Neural progenitor cell (in vitro differentiated cells): Measurements from ENCODE around the gene MGMT. TPM values are rescaled to one million over a fixed set of nuclear protein-coding genes. Genes with fewer than 3 reads are reported as not detected.

Experiments used
- DNase-seq: peaks from one replicate; pipeline ENCODE4 v3.0.0-alpha.2; 2016; ENCODE audit warnings: low spot score
- H2AFZ ChIP-seq: fragments of 200-600 bp; sonication (generic); replicated peaks from 2 replicates; pipeline ENCODE4 v1.6.1; 2016; ENCODE audit warnings: antibody characterized with exemption
- H3F3A ChIP-seq: fragments of 200-600 bp; sonication (generic); 2 replicates; pipeline ENCODE4 v1.6.1; 2016; ENCODE audit warnings: antibody characterized with exemption, low read depth
- H3K27ac ChIP-seq: fragments of 200-600 bp; sonication (generic); 2 replicates; pipeline ENCODE4 v1.5.1; 2016; ENCODE audit warnings: mild to moderate bottlenecking
- H3K27me3 ChIP-seq: fragments of 200-600 bp; sonication (generic); 2 replicates; pipeline ENCODE4 v1.6.1; 2016; ENCODE audit warnings: mild to moderate bottlenecking, moderate library complexity
- H3K36me3 ChIP-seq: fragments of 200-600 bp; sonication (generic); 2 replicates; pipeline ENCODE4 v1.5.1; 2016
- H3K4me1 ChIP-seq: fragments of 200-600 bp; sonication (generic); 2 replicates; pipeline ENCODE4 v1.6.1; 2016; ENCODE audit warnings: mixed run types
- H3K4me2 ChIP-seq: fragments of 200-600 bp; sonication (generic); 2 replicates; pipeline ENCODE4 v1.6.1; 2016
- H3K4me3 ChIP-seq: fragments of 200-600 bp; sonication (generic); 2 replicates; pipeline ENCODE4 v1.5.1; 2016
- H3K79me2 ChIP-seq: fragments of 200-600 bp; sonication (generic); 2 replicates; pipeline ENCODE4 v1.6.1; 2016; ENCODE audit warnings: low read depth
- H3K9ac ChIP-seq: fragments of 200-600 bp; sonication (generic); 2 replicates; pipeline ENCODE4 v1.6.1; 2016
- H3K9me3 ChIP-seq: fragments of 200-600 bp; sonication (generic); 2 replicates; pipeline ENCODE4 v1.5.1; 2016; ENCODE audit warnings: low read depth
- H4K20me1 ChIP-seq: fragments of 200-600 bp; sonication (generic); 2 replicates; pipeline ENCODE4 v1.6.1; 2016; ENCODE audit warnings: low read depth
- H3K27ac Mint-ChIP-seq: 3 replicates; pipeline ENCODE4 v1.8.0; 2021; ENCODE audit warnings: mixed read lengths
- H3K27me3 Mint-ChIP-seq: 2 replicates; pipeline ENCODE4 v1.8.0; 2022; ENCODE audit warnings: low read depth, mild to moderate bottlenecking, inconsistent platforms, moderate library complexity, mixed read lengths; ENCODE audit not compliant: insufficient read depth
- H3K36me3 Mint-ChIP-seq: 3 replicates; pipeline ENCODE4 v1.8.0; 2021; ENCODE audit warnings: mixed read lengths
- H3K4me1 Mint-ChIP-seq: 3 replicates; pipeline ENCODE4 v1.8.0; 2021; ENCODE audit warnings: mixed read lengths
- H3K4me3 Mint-ChIP-seq: 3 replicates; pipeline ENCODE4 v1.8.0; 2021; ENCODE audit warnings: mild to moderate bottlenecking, moderate library complexity, mixed read lengths
- H3K9me3 Mint-ChIP-seq: 3 replicates; pipeline ENCODE4 v1.8.0; 2020; ENCODE audit warnings: mixed read lengths
- EZH2 ChIP-seq: fragments of 200-600 bp; sonication (generic); IDR thresholded peaks from 2 replicates; pipeline ENCODE4 v1.6.1; 2017; ENCODE audit warnings: antibody characterized with exemption, mild to moderate bottlenecking, moderate library complexity
- EZH2phosphoT487 ChIP-seq: fragments of 200-600 bp; sonication (generic); IDR thresholded peaks from 2 replicates; pipeline ENCODE4 v1.6.1; 2017; ENCODE audit warnings: antibody characterized with exemption
- total RNA-seq: library from RNA; depleted of rRNA; stranded (reverse); fragments of >200 nt; gene quantifications from 2 replicates; pipeline ENCODE4 v1.2.3, GENCODE V29; 2015; ENCODE audit warnings: low replicate concordance
- TF ChIP-seq, protein P1 (sequence below): fragments of 200-600 bp; sonication (generic); IDR thresholded peaks from 2 replicates; pipeline ENCODE4 v1.5.1; 2017; ENCODE audit warnings: antibody characterized with exemption, mild to moderate bottlenecking

MGMT gene
- total RNA-seq, 1 donor from 2014 or later: 17.5 TPM

DNA sequence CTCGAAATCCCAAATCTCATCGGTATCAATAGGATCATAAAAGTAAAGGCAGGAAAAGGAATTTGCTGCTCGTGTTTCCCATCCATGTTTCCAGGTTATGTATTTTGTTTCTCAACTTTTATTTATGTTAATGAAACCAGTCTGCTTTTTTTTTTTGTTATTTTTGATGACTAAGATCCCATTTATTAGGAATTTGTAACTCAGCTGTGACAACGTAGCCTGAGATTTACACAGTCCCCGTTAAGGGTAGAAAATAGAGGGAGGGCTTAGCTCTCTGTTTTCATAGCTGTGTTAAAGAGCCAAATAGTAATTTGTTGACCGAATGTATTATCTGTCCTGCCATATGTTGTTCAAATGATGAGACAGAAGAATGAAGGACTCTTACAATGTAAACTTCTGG is 164.0 kb downstream of the MGMT start:
- Histone ChIP-seq H3K9ac (no peak overlapping the region), H3K27ac (no peak overlapping the region), H3K79me2 (no peaks in the 10 kb centered on the region), H3K4me2 (no peak overlapping the region), H3K27me3 (no peaks in the 10 kb centered on the region), H4K20me1 (no peaks in the 10 kb centered on the region), H3F3A (peaks cover 2% of the 10 kb centered on the region), H3K4me1 (peaks cover 16% of the 10 kb centered on the region), H3K36me3 (no peaks in the 10 kb centered on the region), H2AFZ (no peak overlapping the region), H3K4me3 (no peak overlapping the region), H3K9me3 (no peaks in the 10 kb centered on the region)
- DNase-seq: no peak
- Mint-ChIP-seq H3K27ac (no peak overlapping the region), H3K4me1 (peaks cover 5% of the 10 kb centered on the region), H3K27me3 (no peaks in the 10 kb centered on the region), H3K9me3 (peaks cover 18% of the 10 kb centered on the region), H3K4me3 (no peak overlapping the region), H3K36me3 (peaks cover 2% of the 10 kb centered on the region)
- TF ChIP-seq EZH2 (no peak), EZH2phosphoT487 (no peak)
- TF ChIP-seq, protein P1, sequence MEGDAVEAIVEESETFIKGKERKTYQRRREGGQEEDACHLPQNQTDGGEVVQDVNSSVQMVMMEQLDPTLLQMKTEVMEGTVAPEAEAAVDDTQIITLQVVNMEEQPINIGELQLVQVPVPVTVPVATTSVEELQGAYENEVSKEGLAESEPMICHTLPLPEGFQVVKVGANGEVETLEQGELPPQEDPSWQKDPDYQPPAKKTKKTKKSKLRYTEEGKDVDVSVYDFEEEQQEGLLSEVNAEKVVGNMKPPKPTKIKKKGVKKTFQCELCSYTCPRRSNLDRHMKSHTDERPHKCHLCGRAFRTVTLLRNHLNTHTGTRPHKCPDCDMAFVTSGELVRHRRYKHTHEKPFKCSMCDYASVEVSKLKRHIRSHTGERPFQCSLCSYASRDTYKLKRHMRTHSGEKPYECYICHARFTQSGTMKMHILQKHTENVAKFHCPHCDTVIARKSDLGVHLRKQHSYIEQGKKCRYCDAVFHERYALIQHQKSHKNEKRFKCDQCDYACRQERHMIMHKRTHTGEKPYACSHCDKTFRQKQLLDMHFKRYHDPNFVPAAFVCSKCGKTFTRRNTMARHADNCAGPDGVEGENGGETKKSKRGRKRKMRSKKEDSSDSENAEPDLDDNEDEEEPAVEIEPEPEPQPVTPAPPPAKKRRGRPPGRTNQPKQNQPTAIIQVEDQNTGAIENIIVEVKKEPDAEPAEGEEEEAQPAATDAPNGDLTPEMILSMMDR: no peak

- H3K9me3 ChIP-seq: no peaks in the 10 kb centered on the region
- TF ChIP-seq, protein P1: no peak
- TF ChIP-seq EZH2 (no peak), EZH2phosphoT487 (no peak)
- H2AFZ ChIP-seq: no peak overlapping the region
- peaks cover 26% of the 10 kb centered on the region for H3K4me1 ChIP-seq
- peaks cover 2% of the 10 kb centered on the region for H3K36me3 Mint-ChIP-seq
- no peaks in the 10 kb centered on the region for H3K27me3 Mint-ChIP-seq
- H4K20me1 ChIP-seq: no peaks in the 10 kb centered on the region
- no peaks in the 10 kb centered on the region for H3K36me3 ChIP-seq
- H3K79me2 ChIP-seq: no peaks in the 10 kb centered on the region
- peaks cover 18% of the 10 kb centered on the region for H3K9me3 Mint-ChIP-seq
- no peak overlapping the region for H3K4me2 ChIP-seq
- peaks cover 4% of the 10 kb centered on the region for H3K4me1 Mint-ChIP-seq
- peaks cover 12% of the 10 kb centered on the region for H3F3A ChIP-seq
- no peak overlapping the region for H3K4me3 Mint-ChIP-seq
- no peak overlapping the region for H3K27ac ChIP-seq
- no peak overlapping the region for H3K9ac ChIP-seq
- DNase-seq: no peak
- H3K4me3 ChIP-seq: no peak overlapping the region
- no peaks in the 10 kb centered on the region for H3K27me3 ChIP-seq
- no peak overlapping the region for H3K27ac Mint-ChIP-seq
Observed at GRCh38 chr10:129631870-129632623, 165.0 kb downstream of the MGMT start.

DNA sequence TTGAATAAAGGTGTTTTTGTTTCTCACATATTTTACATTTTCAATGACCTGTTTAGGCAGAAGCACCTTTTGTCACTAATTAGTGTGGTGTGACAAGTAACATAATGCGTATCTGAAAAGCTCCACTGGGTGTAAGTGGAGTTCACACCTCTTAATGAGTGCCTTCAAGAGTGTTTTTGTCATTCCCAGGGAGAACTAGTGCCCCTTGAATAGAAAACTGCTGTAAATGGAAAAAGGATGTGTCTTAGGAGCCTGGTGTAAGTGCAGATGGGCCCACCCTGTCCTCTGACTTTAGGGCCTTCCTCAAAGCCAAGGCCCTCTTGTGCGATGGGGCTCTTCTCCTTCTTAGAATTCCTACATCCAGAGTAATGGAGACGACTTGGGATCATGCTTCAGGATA is 170.0 kb downstream of the MGMT start:
- H3K27ac ChIP-seq: peak overlapping the region; percentile 51
- no peak overlapping the region for H3K4me3 ChIP-seq
- H3K27me3 ChIP-seq: no peaks in the 10 kb centered on the region
- no peak overlapping the region for H2AFZ ChIP-seq
- no peak overlapping the region for H3K4me3 Mint-ChIP-seq
- peaks cover 18% of the 10 kb centered on the region for H3F3A ChIP-seq
- no peaks in the 10 kb centered on the region for H4K20me1 ChIP-seq
- peaks cover 36% of the 10 kb centered on the region for H3K4me1 ChIP-seq
- H3K27ac Mint-ChIP-seq: no peak overlapping the region
- H3K27me3 Mint-ChIP-seq: no peaks in the 10 kb centered on the region
- peaks cover 16% of the 10 kb centered on the region for H3K9me3 Mint-ChIP-seq
- no peaks in the 10 kb centered on the region for H3K36me3 ChIP-seq
- H3K36me3 Mint-ChIP-seq: no peaks in the 10 kb centered on the region
- TF ChIP-seq, protein P1: no peak
- TF ChIP-seq EZH2 (no peak), EZH2phosphoT487 (peak; percentile 29)
- no peaks in the 10 kb centered on the region for H3K4me1 Mint-ChIP-seq
- no peaks in the 10 kb centered on the region for H3K9me3 ChIP-seq
- peak overlapping the region; percentile 57 for H3K4me2 ChIP-seq
- no peaks in the 10 kb centered on the region for H3K79me2 ChIP-seq
- H3K9ac ChIP-seq: no peak overlapping the region
- DNase-seq: peak; percentile 54
